H1 (cell line): Measurements from ENCODE around the gene CEP70. TPM values are rescaled to one million over a fixed set of nuclear protein-coding genes. Genes with fewer than 3 reads are reported as not detected.

Source experiments
- CTCF ChIA-PET: fragments of 300-600 bp; sonication (Branson Sonifier 250); formaldehyde crosslinking; loops from one replicate; lab custom pipeline; 2021; ENCODE audit not compliant: partially characterized antibody; lab: Charles Lee
- POLR2A ChIA-PET: fragments of 300-600 bp; sonication (Branson Sonifier 250); formaldehyde crosslinking; loops from one replicate; lab custom pipeline; 2021; ENCODE audit warnings: inconsistent platforms; ENCODE audit not compliant: partially characterized antibody; lab: Charles Lee
- DNase-seq, 2 experiments: peaks; one replicate each; pipeline versions ENCODE4 v3.0.0 to v3.0.0-alpha.2; 2010 to 2022; ENCODE audit warnings: low spot score in 2 of 2, low read depth in 1 of 2, mixed read lengths in 1 of 2
- FAIRE-seq: peaks from 2 replicates; lab custom pipeline; 2011; peaks lifted over from hg19 to GRCh38; lab: Jason Lieb, UNC
- H2AFZ ChIP-seq: 2 replicates; pipeline ENCODE4 v1.8.1; 2012; ENCODE audit warnings: low read length, inconsistent platforms
- H2AK5ac ChIP-seq: 2 replicates; pipeline ENCODE4 v1.6.1; 2013; ENCODE audit warnings: low read depth, low read length
- H2BK120ac ChIP-seq: replicated peaks from 2 replicates; pipeline ENCODE3; 2013; ENCODE audit warnings: low read depth, low read length, inconsistent platforms
- H2BK12ac ChIP-seq: 2 replicates; pipeline ENCODE4 v1.6.1; 2013; ENCODE audit warnings: low read depth, low read length
- H2BK15ac ChIP-seq: 2 replicates; pipeline ENCODE4 v1.6.1; 2013; ENCODE audit warnings: low read length
- H2BK20ac ChIP-seq: 2 replicates; pipeline ENCODE4 v1.6.1; 2013; ENCODE audit warnings: low read length
- H2BK5ac ChIP-seq: 2 replicates; pipeline ENCODE4 v1.6.1; 2013; ENCODE audit warnings: low read depth, low read length
- H3K14ac ChIP-seq: 2 replicates; pipeline ENCODE4 v1.6.1; 2013; ENCODE audit warnings: inconsistent platforms; ENCODE audit not compliant: insufficient read length
- H3K18ac ChIP-seq: 2 replicates; pipeline ENCODE4 v1.6.1; 2013; ENCODE audit warnings: low read length; ENCODE audit errors: extremely low read depth
- H3K23ac ChIP-seq: 2 replicates; pipeline ENCODE4 v1.6.1; 2013; ENCODE audit warnings: inconsistent platforms; ENCODE audit not compliant: insufficient read length
- H3K23me2 ChIP-seq: 2 replicates; pipeline ENCODE4 v1.6.1; 2013; ENCODE audit warnings: low read depth, low read length
- H3K27ac ChIP-seq: 2 replicates; pipeline ENCODE4 v1.6.1; 2011; ENCODE audit warnings: low read depth, low read length, inconsistent platforms
- H3K27me3 ChIP-seq, 4 experiments: replicated peaks in 1 of 4; 1 replicate in 1 of 4; 2 replicates in 3 of 4; pipeline versions ENCODE4 v1.6.1 to v1.8.1; 2011 to 2013; ENCODE audit warnings: low read length in 3 of 4, mild to moderate bottlenecking in 3 of 4, inconsistent platforms in 2 of 4, mixed read lengths in 2 of 4, moderate library complexity in 1 of 4; ENCODE audit not compliant: control insufficient read depth in 3 of 4, insufficient read depth in 3 of 4; ENCODE audit errors: extremely low read depth in 1 of 4
- H3K36me3 ChIP-seq, 4 experiments: 2 replicates each; pipeline versions ENCODE4 v1.6.1 to v1.8.1; 2011 to 2013; ENCODE audit warnings: mild to moderate bottlenecking in 4 of 4, low read length in 3 of 4, moderate library complexity in 2 of 4, control low read depth in 1 of 4, inconsistent platforms in 1 of 4; ENCODE audit not compliant: insufficient read depth in 4 of 4, control insufficient read depth in 2 of 4
- H3K4ac ChIP-seq: replicated peaks from 2 replicates; pipeline ENCODE3; 2013; ENCODE audit warnings: low read length, low read depth, mixed read lengths, inconsistent platforms; ENCODE audit not compliant: insufficient read length
- H3K4me1 ChIP-seq, 4 experiments: replicated peaks in 1 of 4; 1 replicate in 1 of 4; 2 replicates in 3 of 4; pipeline versions ENCODE4 v1.6.1 to v1.8.1; 2011 to 2013; ENCODE audit warnings: low read length in 3 of 4, inconsistent platforms in 2 of 4, mixed read lengths in 1 of 4; ENCODE audit not compliant: insufficient read depth in 4 of 4, control insufficient read depth in 3 of 4
- H3K4me2 ChIP-seq, 2 experiments: 2 replicates each; pipeline versions ENCODE4 v1.6.1 to v1.8.1; 2011 to 2013; ENCODE audit warnings: low read depth in 2 of 2, low read length in 2 of 2, control low read depth in 1 of 2, inconsistent platforms in 1 of 2, mild to moderate bottlenecking in 1 of 2; ENCODE audit not compliant: insufficient read depth in 1 of 2
- H3K4me3 ChIP-seq, 4 experiments: fragments of 200-600, 300-600 bp in 1 of 4; sonication (generic), shearing (Covaris generic), sonication (Bioruptor Twin) in 1 of 4; 2 replicates each; pipeline versions ENCODE4 v1.5.1 to v1.8.1; 2011 to 2016; ENCODE audit warnings: low read length in 4 of 4, low read depth in 3 of 4, control low read depth in 2 of 4, inconsistent platforms in 2 of 4, mild to moderate bottlenecking in 2 of 4, mixed read lengths in 1 of 4, moderate library complexity in 1 of 4; ENCODE audit not compliant: insufficient read depth in 2 of 4; ENCODE audit errors: extremely low read depth in 1 of 4
- H3K56ac ChIP-seq: replicated peaks from 2 replicates; pipeline ENCODE3; 2013; ENCODE audit warnings: low read depth, mild to moderate bottlenecking, mixed read lengths, low read length, inconsistent platforms; ENCODE audit not compliant: insufficient read length
- H3K79me1 ChIP-seq: 2 replicates; pipeline ENCODE4 v1.6.1; 2013; ENCODE audit warnings: low read depth, low read length, control low read depth
- H3K79me2 ChIP-seq, 2 experiments: 2 replicates each; pipeline versions ENCODE4 v1.6.1 to v1.8.1; 2012 to 2013; ENCODE audit warnings: low read length in 2 of 2, mild to moderate bottlenecking in 2 of 2, inconsistent platforms in 1 of 2; ENCODE audit not compliant: insufficient read depth in 2 of 2, control insufficient read depth in 1 of 2
- H3K9ac ChIP-seq, 4 experiments: replicated peaks in 1 of 4; 1 replicate in 1 of 4; 2 replicates in 3 of 4; pipeline versions ENCODE4 v1.6.1 to v1.8.1; 2011 to 2013; ENCODE audit warnings: low read depth in 3 of 4, low read length in 3 of 4, control low read depth in 2 of 4, mild to moderate bottlenecking in 2 of 4, moderate library complexity in 2 of 4, inconsistent platforms in 1 of 4; ENCODE audit errors: extremely low read depth in 1 of 4
- H3K9me3 ChIP-seq, 2 experiments: 2 replicates each; pipeline versions ENCODE4 v1.6.1 to v1.8.1; 2012 to 2013; ENCODE audit warnings: mild to moderate bottlenecking in 2 of 2, moderate library complexity in 2 of 2, control low read depth in 1 of 2, inconsistent platforms in 1 of 2, low read depth in 1 of 2, low read length in 1 of 2, mixed read lengths in 1 of 2; ENCODE audit not compliant: insufficient read depth in 2 of 2
- H4K20me1 ChIP-seq, 2 experiments: replicated peaks in 1 of 2; 2 replicates each; pipeline versions ENCODE3 to v1.8.1; 2011 to 2013; ENCODE audit warnings: inconsistent platforms in 2 of 2, low read length in 2 of 2, mild to moderate bottlenecking in 1 of 2; ENCODE audit not compliant: insufficient read depth in 2 of 2, control insufficient read depth in 1 of 2
- H4K5ac ChIP-seq: 2 replicates; pipeline ENCODE4 v1.6.1; 2013; ENCODE audit warnings: low read length, low read depth, mixed read lengths, inconsistent platforms; ENCODE audit not compliant: insufficient read length
- H4K8ac ChIP-seq: 2 replicates; pipeline ENCODE4 v1.8.0; 2013; ENCODE audit warnings: mild to moderate bottlenecking, moderate library complexity, low read length, inconsistent platforms; ENCODE audit not compliant: insufficient read depth; ENCODE audit errors: extremely low read depth
- H4K91ac ChIP-seq: replicated peaks from 2 replicates; pipeline ENCODE3; 2013; ENCODE audit warnings: low read length, mixed read lengths, inconsistent platforms; ENCODE audit not compliant: insufficient read length
- ASH2L ChIP-seq: fragments of 200-600, 300-600 bp; sonication (generic); IDR thresholded peaks from one replicate; pipeline ENCODE4 v1.7.1; 2017; ENCODE audit warnings: low read length
- CREB1 ChIP-seq: IDR thresholded peaks from 2 replicates; pipeline ENCODE4 v1.6.1; 2012; ENCODE audit warnings: inconsistent platforms
- GABPA ChIP-seq: IDR thresholded peaks from 2 replicates; pipeline ENCODE4 v1.6.1; 2011; ENCODE audit warnings: mild to moderate bottlenecking, low read length, moderate library complexity, borderline replicate concordance; ENCODE audit not compliant: insufficient read depth
- HDAC6 ChIP-seq: IDR thresholded peaks from one replicate; pipeline ENCODE4 v1.7.1; 2012; ENCODE audit warnings: low read depth, mild to moderate bottlenecking, inconsistent platforms, low read length, moderate library complexity
- KDM5A ChIP-seq: fragments of 200-600 bp; IDR thresholded peaks from 2 replicates; pipeline ENCODE4 v1.7.1; 2012; ENCODE audit warnings: mild to moderate bottlenecking, low read length, inconsistent platforms, mixed read lengths
- NANOG ChIP-seq: IDR thresholded peaks from 2 replicates; pipeline ENCODE4 v1.6.1; 2011; ENCODE audit warnings: low read length, low read depth, mild to moderate bottlenecking, inconsistent platforms; ENCODE audit not compliant: insufficient read depth, poor library complexity, severe bottlenecking
- POU5F1 ChIP-seq: IDR thresholded peaks from 2 replicates; pipeline ENCODE4 v1.6.1; 2011; ENCODE audit warnings: low read depth, mild to moderate bottlenecking, low read length, moderate library complexity
- RXRA ChIP-seq: IDR thresholded peaks from 2 replicates; pipeline ENCODE4 v1.6.1; 2011; ENCODE audit warnings: low read depth, mild to moderate bottlenecking, low read length, moderate library complexity; ENCODE audit not compliant: insufficient read depth
- SIRT6 ChIP-seq: IDR thresholded peaks from one replicate; pipeline ENCODE4 v1.7.1; 2012; ENCODE audit warnings: low read length, inconsistent platforms
- SP1 ChIP-seq: IDR thresholded peaks from 2 replicates; pipeline ENCODE4 v1.6.1; 2011; ENCODE audit warnings: low read depth, low read length
- TAF1 ChIP-seq: IDR thresholded peaks from 2 replicates; pipeline ENCODE4 v1.6.1; 2011; ENCODE audit warnings: mild to moderate bottlenecking, low read depth, low read length
- TEAD4 ChIP-seq: IDR thresholded peaks from 2 replicates; pipeline ENCODE4 v1.6.1; 2012; ENCODE audit warnings: low read depth, low read length, inconsistent platforms, mixed read lengths
- WGBS, 2 experiments: shearing (Covaris generic) in 1 of 2; methylation state at CpG; one replicate each; pipeline versions ENCODE4 v1.1.6 to v1.1.7; 2013 to 2015; ENCODE audit warnings: low lambda C conversion rate in 2 of 2, mixed read lengths in 2 of 2, inconsistent platforms in 1 of 2, low coverage in 1 of 2, missing lambda C conversion rate in 1 of 2; ENCODE audit not compliant: insufficient replicate concordance in 2 of 2, insufficient coverage in 1 of 2, insufficient read length in 1 of 2; ENCODE audit errors: extremely low coverage in 1 of 2, missing lambda C conversion rate in 1 of 2; 5-methylcytosine and 5-hydroxymethylcytosine counted together
- polyA plus RNA-seq, 7 experiments: library from polyadenylated mRNA; depleted of rRNA in 3 of 7; stranded (reverse) in 5 of 7; unstranded in 2 of 7; fragments of >200 nt in 5 of 7; fragments of 200-250 nt in 2 of 7; gene quantifications; 1 replicate in 5 of 7; 2 replicates in 1 of 7; 4 replicates in 1 of 7; pipeline versions ENCODE4 v1.2.1 to v1.2.3, GENCODE V29; 2011 to 2013; ENCODE audit warnings: missing spikeins in 2 of 7, mixed read lengths in 2 of 7
- total RNA-seq: library from RNA; stranded (reverse); fragmentation: NEBNext Ultra II Directional; extraction: Animal tissue kit (Norgen Biotek cat#: 25700); gene quantifications from 2 replicates; pipeline ENCODE4 v1.2.1, GENCODE V29; 2021
- TF ChIP-seq, protein P1 (sequence below), 3 experiments: IDR thresholded peaks; 1 replicate in 2 of 3; 2 replicates in 1 of 3; pipeline versions ENCODE4 v1.5.1 to v1.6.1; 2011; ENCODE audit warnings: low read length in 3 of 3, mild to moderate bottlenecking in 3 of 3, inconsistent platforms in 2 of 3, low read depth in 1 of 3, moderate library complexity in 1 of 3; ENCODE audit not compliant: insufficient read depth in 1 of 3; ENCODE audit errors: control extremely low read depth in 1 of 3

Gene CEP70
- total and polyA plus RNA-seq, 2 of the 8 experiments (the other 6 are each of a cell fraction or from before 2014, with no cell fraction given), result 3.9 to 26.2 TPM

DNA sequence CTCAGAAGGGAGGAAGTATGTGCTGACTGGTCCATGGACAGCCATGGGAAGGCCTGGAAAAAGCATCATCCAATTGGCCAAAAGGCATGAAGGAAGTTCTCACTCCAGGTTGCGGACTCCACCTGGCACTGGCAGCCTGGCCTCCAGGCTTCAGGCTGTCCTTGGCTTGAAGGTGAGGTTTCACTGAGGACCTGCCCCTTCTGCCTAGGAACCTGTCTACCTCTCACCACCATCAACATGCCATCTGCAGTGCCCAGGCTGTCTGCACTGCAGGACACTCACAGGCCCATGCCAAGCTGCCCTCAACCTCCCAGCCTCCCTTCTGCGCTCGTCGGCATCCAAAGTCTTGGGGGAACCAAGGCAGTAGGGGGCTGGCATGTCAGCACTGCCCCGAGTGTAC, 51.1 kb downstream of the CEP70 start:
- H4K8ac ChIP-seq, result no peak overlapping the region
- no peak overlapping the region for H2BK20ac ChIP-seq
- no peak overlapping the region for H2BK120ac ChIP-seq
- H4K20me1 ChIP-seq, result no peaks in the 10 kb centered on the region
- H3K79me2 ChIP-seq, result no peaks in the 10 kb centered on the region
- H3K9me3 ChIP-seq, result peaks cover 6 to 14% of the 10 kb centered on the region in 2 experiments; a peak in 2 of 4 replicates
- H2AK5ac ChIP-seq, result no peak overlapping the region
- H3K9ac ChIP-seq, result no peak overlapping the region
- H3K23me2 ChIP-seq, result no peaks in the 10 kb centered on the region
- 88% methylated on average over 5 of the region's 5 CpGs; no CpG with 5 or more reads in 1 of the 2 experiments for WGBS, 2 experiments
- no peak overlapping the region for H3K4ac ChIP-seq
- FAIRE-seq (no peak), DNase-seq (no peak)
- no peak overlapping the region for H3K4me2 ChIP-seq
- no peak overlapping the region for H3K4me3 ChIP-seq
- H3K36me3 ChIP-seq, result peaks cover 0 to 12% (median 1%) of the 10 kb centered on the region in 4 experiments; a peak in 3 of 8 replicates
- H2AFZ ChIP-seq, result no peak overlapping the region
- H4K91ac ChIP-seq, result no peak overlapping the region
- no peak overlapping the region for H2BK12ac ChIP-seq
- no peak overlapping the region for H2BK15ac ChIP-seq
- H3K14ac ChIP-seq, result no peak overlapping the region
- no peak overlapping the region for H3K27ac ChIP-seq
- no peaks in the 10 kb centered on the region for H3K79me1 ChIP-seq
- H3K56ac ChIP-seq, result no peak overlapping the region
- H2BK5ac ChIP-seq, result no peak overlapping the region
- no peaks in the 10 kb centered on the region for H3K27me3 ChIP-seq
- H3K23ac ChIP-seq, result no peak overlapping the region
- no peaks in the 10 kb centered on the region for H3K4me1 ChIP-seq
- H4K5ac ChIP-seq, result no peak overlapping the region
- ChIA-PET CTCF (interaction anchor here (0.8 to 1.4 kb wide), 2 partner anchors 27 to 380 kb away, joined by 3 read pairs; no protein-coding TSS in a partner anchor), POLR2A (no interaction called here)
- no peak overlapping the region for H3K18ac ChIP-seq
- no peak for TF ChIP-seq SP1
- TF ChIP-seq TAF1, result no peak
- no peak for TF ChIP-seq CREB1
- TF ChIP-seq HDAC6, result no peak
- no peak for TF ChIP-seq POU5F1
- TF ChIP-seq KDM5A, result no peak
- no peak for TF ChIP-seq TEAD4
- TF ChIP-seq RXRA, result no peak
- TF ChIP-seq SIRT6, result no peak
- TF ChIP-seq NANOG, result no peak
- TF ChIP-seq GABPA, result no peak
- no peak for TF ChIP-seq ASH2L
- TF ChIP-seq, protein P1, sequence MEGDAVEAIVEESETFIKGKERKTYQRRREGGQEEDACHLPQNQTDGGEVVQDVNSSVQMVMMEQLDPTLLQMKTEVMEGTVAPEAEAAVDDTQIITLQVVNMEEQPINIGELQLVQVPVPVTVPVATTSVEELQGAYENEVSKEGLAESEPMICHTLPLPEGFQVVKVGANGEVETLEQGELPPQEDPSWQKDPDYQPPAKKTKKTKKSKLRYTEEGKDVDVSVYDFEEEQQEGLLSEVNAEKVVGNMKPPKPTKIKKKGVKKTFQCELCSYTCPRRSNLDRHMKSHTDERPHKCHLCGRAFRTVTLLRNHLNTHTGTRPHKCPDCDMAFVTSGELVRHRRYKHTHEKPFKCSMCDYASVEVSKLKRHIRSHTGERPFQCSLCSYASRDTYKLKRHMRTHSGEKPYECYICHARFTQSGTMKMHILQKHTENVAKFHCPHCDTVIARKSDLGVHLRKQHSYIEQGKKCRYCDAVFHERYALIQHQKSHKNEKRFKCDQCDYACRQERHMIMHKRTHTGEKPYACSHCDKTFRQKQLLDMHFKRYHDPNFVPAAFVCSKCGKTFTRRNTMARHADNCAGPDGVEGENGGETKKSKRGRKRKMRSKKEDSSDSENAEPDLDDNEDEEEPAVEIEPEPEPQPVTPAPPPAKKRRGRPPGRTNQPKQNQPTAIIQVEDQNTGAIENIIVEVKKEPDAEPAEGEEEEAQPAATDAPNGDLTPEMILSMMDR (IDR thresholded peaks at IDR 0.05; ENCODE audit: control extremely low read depth in 1 of 3, insufficient read depth in 1 of 3, low read depth in 1 of 3, low read length in 3 of 3), result no peak
